IMR-90 (cell line): ENCODE results near the gene FMN2. TPM values are rescaled to one million over a fixed set of nuclear protein-coding genes. Genes with fewer than 3 reads are reported as not detected.
A peak's percentile ranks its signal among the peaks of the same experiment; 100 is the strongest.

Experiments
- ATAC-seq: fragments of 200-7000 bp; cut with Tn5 transposase; 2 replicates; pipeline ENCODE4 v1.9.1; 2020; ENCODE audit warnings: low read depth, mild to moderate bottlenecking, moderate library complexity
- BruUV-seq: library from RNA; stranded (reverse); fragments of 400-500 nt; replicated peaks from 2 replicates; lab custom pipeline; 2021; lab: Mats Ljungman, UMichigan
- CTCF ChIA-PET: fragments of 300-600 bp; formaldehyde crosslinking; extraction: SDS; loops from one replicate; lab custom pipeline; 2021; ENCODE audit warnings: antibody characterized with exemption; lab: Yijun Ruan, JAX
- POLR2A ChIA-PET: fragments of 300-600 bp; sonication (Branson Sonifier 250); formaldehyde crosslinking; loops from one replicate; lab custom pipeline; 2022; ENCODE audit warnings: antibody characterized with exemption; ENCODE audit not compliant: unreplicated experiment; lab: Charles Lee
- DNase-seq: peaks from one replicate; pipeline ENCODE4 v3.0.0; 2013
- H2AFZ ChIP-seq: replicated peaks from 2 replicates; pipeline ENCODE3; 2013; ENCODE audit warnings: low read length, mild to moderate bottlenecking; ENCODE audit not compliant: poor library complexity
- H2AK5ac ChIP-seq: 2 replicates; pipeline ENCODE4 v1.6.1; 2013; ENCODE audit warnings: low read depth, low read length, inconsistent platforms
- H2AK9ac ChIP-seq: replicated peaks from 2 replicates; pipeline ENCODE3; 2013; ENCODE audit warnings: mild to moderate bottlenecking, low read depth, low read length, moderate library complexity; ENCODE audit not compliant: poor library complexity
- H2BK120ac ChIP-seq: 2 replicates; pipeline ENCODE4 v1.6.1; 2013; ENCODE audit warnings: low read depth, low read length, inconsistent platforms
- H2BK15ac ChIP-seq: 3 replicates; pipeline ENCODE4 v1.6.1; 2013; ENCODE audit warnings: low read depth, low read length, inconsistent platforms
- H2BK20ac ChIP-seq: 2 replicates; pipeline ENCODE4 v1.6.1; 2013; ENCODE audit warnings: low read depth, mild to moderate bottlenecking, inconsistent platforms, low read length, moderate library complexity
- H2BK5ac ChIP-seq: 2 replicates; pipeline ENCODE4 v1.6.1; 2013; ENCODE audit warnings: mild to moderate bottlenecking, low read depth, low read length, inconsistent platforms; ENCODE audit not compliant: poor library complexity, severe bottlenecking
- H3K14ac ChIP-seq: replicated peaks from 2 replicates; pipeline ENCODE4 v1.6.1; 2013; ENCODE audit warnings: low read depth, low read length, inconsistent platforms
- H3K18ac ChIP-seq: 2 replicates; pipeline ENCODE4 v1.6.1; 2013; ENCODE audit warnings: low read depth, low read length, control low read depth
- H3K23ac ChIP-seq: 2 replicates; pipeline ENCODE4 v1.6.1; 2013; ENCODE audit warnings: low read depth, low read length, inconsistent platforms
- H3K27ac ChIP-seq: 2 replicates; pipeline ENCODE4 v1.5.1; 2013; ENCODE audit warnings: mild to moderate bottlenecking, control low read depth, low read length; ENCODE audit not compliant: insufficient read depth
- H3K27me3 ChIP-seq: 2 replicates; pipeline ENCODE4 v1.6.1; 2013; ENCODE audit warnings: low read length; ENCODE audit not compliant: control insufficient read depth, insufficient read depth
- H3K36me3 ChIP-seq: 2 replicates; pipeline ENCODE4 v1.6.1; 2013; ENCODE audit warnings: low read length, mixed read lengths; ENCODE audit not compliant: control insufficient read depth, insufficient read depth
- H3K4ac ChIP-seq: 2 replicates; pipeline ENCODE4 v1.6.1; 2013; ENCODE audit warnings: low read depth, low read length, inconsistent platforms
- H3K4me1 ChIP-seq: 2 replicates; pipeline ENCODE4 v1.6.1; 2013; ENCODE audit warnings: low read length, mixed read lengths; ENCODE audit not compliant: control insufficient read depth, insufficient read depth
- H3K4me2 ChIP-seq: 2 replicates; pipeline ENCODE4 v1.6.1; 2013; ENCODE audit warnings: low read depth, mild to moderate bottlenecking, control low read depth, low read length, moderate library complexity
- H3K4me3 ChIP-seq: 2 replicates; pipeline ENCODE4 v1.5.1; 2013; ENCODE audit warnings: low read depth, mild to moderate bottlenecking, control low read depth, low read length, moderate library complexity; ENCODE audit not compliant: insufficient read depth
- H3K56ac ChIP-seq: 2 replicates; pipeline ENCODE4 v1.6.1; 2013; ENCODE audit warnings: low read length, inconsistent platforms; ENCODE audit not compliant: insufficient read depth; ENCODE audit errors: extremely low read depth
- H3K79me1 ChIP-seq, 2 experiments: 2 replicates each; pipeline ENCODE4 v1.6.1; 2013; ENCODE audit warnings: low read length in 2 of 2, inconsistent platforms in 1 of 2, low read depth in 1 of 2
- H3K9ac ChIP-seq: 2 replicates; pipeline ENCODE4 v1.6.1; 2013; ENCODE audit warnings: low read depth, low read length, control low read depth
- H3K9me1 ChIP-seq: 2 replicates; pipeline ENCODE4 v1.6.1; 2013; ENCODE audit warnings: low read length, inconsistent platforms; ENCODE audit not compliant: insufficient read depth
- H3K9me3 ChIP-seq: 2 replicates; pipeline ENCODE4 v1.6.1; 2013; ENCODE audit warnings: low read length; ENCODE audit not compliant: control insufficient read depth, insufficient read depth
- H4K20me1 ChIP-seq: 2 replicates; pipeline ENCODE4 v1.6.1; 2013; ENCODE audit warnings: low read length, inconsistent platforms; ENCODE audit not compliant: insufficient read depth
- H4K5ac ChIP-seq: 2 replicates; pipeline ENCODE4 v1.6.1; 2013; ENCODE audit warnings: mild to moderate bottlenecking, low read depth, low read length, control low read depth
- H4K8ac ChIP-seq, 2 experiments: 2 replicates each; pipeline ENCODE4 v1.6.1; 2013; ENCODE audit warnings: low read depth in 2 of 2, low read length in 2 of 2, control low read depth in 1 of 2, inconsistent platforms in 1 of 2
- H4K91ac ChIP-seq: 2 replicates; pipeline ENCODE4 v1.6.1; 2013; ENCODE audit warnings: low read depth, low read length, inconsistent platforms; ENCODE audit not compliant: insufficient read depth
- CTCF ChIP-seq: conservative IDR thresholded peaks from 2 replicates; pipeline ENCODE4 v1.5.1; 2012; ENCODE audit warnings: mild to moderate bottlenecking, low read depth, low read length, improper control_type of control experiment
- FOS ChIP-seq: fragments of 150-350 bp; IDR thresholded peaks from 2 replicates; pipeline ENCODE4 v1.6.1; 2016; ENCODE audit warnings: low read depth, low read length
- MAZ ChIP-seq: IDR thresholded peaks from 2 replicates; pipeline ENCODE4 v1.6.1; 2012; ENCODE audit warnings: low read depth, mild to moderate bottlenecking, low read length, improper control_type of control experiment, moderate library complexity, borderline replicate concordance
- RAD21 ChIP-seq: IDR thresholded peaks from 2 replicates; pipeline ENCODE4 v1.6.1; 2012; ENCODE audit warnings: low read length, improper control_type of control experiment
- WGBS, 2 experiments: methylation state at CpG; one replicate each; pipeline versions ENCODE4 v1.1.5 to v1.1.7; 2013; ENCODE audit warnings: missing lambda C conversion rate in 2 of 2; ENCODE audit not compliant: insufficient read length in 1 of 2; ENCODE audit errors: extremely low coverage in 2 of 2; 5-methylcytosine and 5-hydroxymethylcytosine counted together
- dilution Hi-C: fragments of 300-500 bp; cut with HindIII; formaldehyde crosslinking; loops from one replicate; pipeline ENCODE4 v1.14.3; 2018; ENCODE audit warnings: low sequenced_read_pairs; ENCODE audit not compliant: unreplicated experiment
- in situ Hi-C: fragments of 300-500 bp; cut with MboI; formaldehyde crosslinking; loops from 3 replicates; pipeline ENCODE4 v1.14.3; 2019; ENCODE audit warnings: low sequenced_read_pairs, inconsistent platforms, mixed read lengths
- intact Hi-C: fragments of 100-400 bp; cut with micrococcal nuclease; formaldehyde crosslinking; loops from 2 replicates; pipeline ENCODE4 v1.10.0; 2022
- polyA plus RNA-seq, 3 experiments: library from polyadenylated mRNA; depleted of rRNA; stranded (reverse); fragments of >200 nt; gene quantifications; 2 replicates each; pipeline ENCODE4 v1.2.3, GENCODE V29; 2012; ENCODE audit warnings: low replicate concordance in 1 of 3
- total RNA-seq: library from RNA; depleted of rRNA; stranded (reverse); fragments of >200 nt; gene quantifications from 2 replicates; pipeline ENCODE4 v1.2.3, GENCODE V29; 2012

FMN2 gene
- total and polyA plus RNA-seq, 2 of the 4 experiments (the other 2 are of a cell fraction), result 29.0 to 35.8 TPM

- H3K9me1 ChIP-seq, result peaks cover 5% of the 10 kb centered on the region
- H3K36me3 ChIP-seq, result no peaks in the 10 kb centered on the region
- peaks cover 17% of the 10 kb centered on the region; the same call in 1 of the 2 replicates for H4K20me1 ChIP-seq
- DNase-seq (peak; percentile 74), ATAC-seq (peak; percentile 57)
- H3K23ac ChIP-seq, result peak overlapping the region; percentile 48
- H3K56ac ChIP-seq, result peak overlapping the region; percentile 9; the same call in 1 of the 2 replicates
- H3K9me3 ChIP-seq, result no peaks in the 10 kb centered on the region
- no peak overlapping the region for H4K5ac ChIP-seq
- intact Hi-C loops (loop anchor here (1.0 to 5.0 kb wide), 2 partner anchors 65 to 95 kb away; no protein-coding TSS in a partner anchor), in situ Hi-C loops (no loop called here), dilution Hi-C loops (no loop called here)
- H4K91ac ChIP-seq, result peak overlapping the region; percentile 24
- peak overlapping the region; percentile 89 for H2AFZ ChIP-seq
- POLR2A ChIA-PET, result no interaction called here
- H2AK9ac ChIP-seq, result peak overlapping the region; percentile 80
- H3K27ac ChIP-seq, result peak overlapping the region; percentile 33
- peak overlapping the region; percentile 89 for H3K4me3 ChIP-seq
- H3K9ac ChIP-seq, result peak overlapping the region; percentile 67
- H2BK5ac ChIP-seq, result peak overlapping the region; percentile 63
- H3K18ac ChIP-seq, result no peak overlapping the region
- H4K8ac ChIP-seq, result no peak overlapping the region
- no peak overlapping the region for H2BK15ac ChIP-seq
- no peaks in the 10 kb centered on the region for H3K27me3 ChIP-seq
- peak overlapping the region; percentile 32 for H2BK120ac ChIP-seq
- H2BK20ac ChIP-seq, result no peak overlapping the region
- peak overlapping the region; percentile 54; the same call in 1 of the 2 replicates for H3K4ac ChIP-seq
- TF ChIP-seq MAZ, result peak; percentile 5; the same call in 1 of the 2 replicates
- peak; percentile 35 for TF ChIP-seq CTCF
- TF ChIP-seq FOS, result no peak
- peak; percentile 15; the same call in 1 of the 2 replicates for TF ChIP-seq RAD21
- peak overlapping the region; percentile 27; the same call in 1 of the 2 replicates for H3K14ac ChIP-seq
- no TSS peak for BruUV-seq
- no peak overlapping the region for H2AK5ac ChIP-seq
- peak overlapping the region; percentile 90 for H3K4me2 ChIP-seq
- CTCF ChIA-PET, result interaction anchor here (0.5 to 2.4 kb wide), 9 partner anchors 11 to 608 kb away, joined by 3 to 6 read pairs (median 3); no protein-coding TSS in a partner anchor
- H3K79me1 ChIP-seq, result peaks cover 11 to 25% of the 10 kb centered on the region in 2 experiments
- peaks cover 2% of the 10 kb centered on the region; the same call in 1 of the 2 replicates for H3K4me1 ChIP-seq
- 1% methylated on average over 37 of the region's 70 CpGs; no CpG with 5 or more reads in 1 of the 2 experiments for WGBS, 2 experiments
Observed at GRCh38 chr1:240092301-240093119, 827 bp downstream of the FMN2 start.
